ENCODE results near the gene KDM2A. TPM values are rescaled to one million over a fixed set of nuclear protein-coding genes. Genes with fewer than 3 reads are reported as not detected.

The KDM2A gene
- total RNA-seq, 4 donors from 2014 or later: 65.3 to 137 (median 81.2) TPM

- WGBS, 2 donors (ENCODE audit: low coverage in 1 of 2): 80 to 87% methylated on average over 1 to 8 of the region's 14 CpGs
- Histone ChIP-seq H3K36me3 (peaks cover 2 to 44% (median 24%) of the 10 kb centered on the region in 4 donors), H3K27ac (peak overlapping the region; percentile 95 to 98 (median 97)), H3K4me1 (peaks cover 38 to 58% (median 49%) of the 10 kb centered on the region in 4 donors), H3K27me3 (no peaks in the 10 kb centered on the region), H3K4me3 (peak overlapping the region in 1 of 4 donors; percentile 37), H3K9me3 (no peaks in the 10 kb centered on the region)
- no peak for DNase-seq
- TF ChIP-seq EP300 (IDR thresholded peaks at IDR 0.05; ENCODE audit: low read depth) (no peak), POLR2AphosphoS5 (IDR thresholded peaks at IDR 0.05) (no peak), POLR2A (IDR thresholded peaks at IDR 0.05) (no peak)
- TF ChIP-seq, protein P1, sequence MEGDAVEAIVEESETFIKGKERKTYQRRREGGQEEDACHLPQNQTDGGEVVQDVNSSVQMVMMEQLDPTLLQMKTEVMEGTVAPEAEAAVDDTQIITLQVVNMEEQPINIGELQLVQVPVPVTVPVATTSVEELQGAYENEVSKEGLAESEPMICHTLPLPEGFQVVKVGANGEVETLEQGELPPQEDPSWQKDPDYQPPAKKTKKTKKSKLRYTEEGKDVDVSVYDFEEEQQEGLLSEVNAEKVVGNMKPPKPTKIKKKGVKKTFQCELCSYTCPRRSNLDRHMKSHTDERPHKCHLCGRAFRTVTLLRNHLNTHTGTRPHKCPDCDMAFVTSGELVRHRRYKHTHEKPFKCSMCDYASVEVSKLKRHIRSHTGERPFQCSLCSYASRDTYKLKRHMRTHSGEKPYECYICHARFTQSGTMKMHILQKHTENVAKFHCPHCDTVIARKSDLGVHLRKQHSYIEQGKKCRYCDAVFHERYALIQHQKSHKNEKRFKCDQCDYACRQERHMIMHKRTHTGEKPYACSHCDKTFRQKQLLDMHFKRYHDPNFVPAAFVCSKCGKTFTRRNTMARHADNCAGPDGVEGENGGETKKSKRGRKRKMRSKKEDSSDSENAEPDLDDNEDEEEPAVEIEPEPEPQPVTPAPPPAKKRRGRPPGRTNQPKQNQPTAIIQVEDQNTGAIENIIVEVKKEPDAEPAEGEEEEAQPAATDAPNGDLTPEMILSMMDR (IDR thresholded peaks at IDR 0.05): no peak
- intact Hi-C loops (cut with DNase I; ENCODE audit: low total_unique reads): loop anchor here (10.0 kb wide), 1 partner anchor 644 kb away; the partner anchor contains the start of gene RBM4
- in situ Hi-C loops (cut with MboI; ENCODE audit: low pct_ligation_motif_present in 1 of 4, low pct_unique_long_range_greater_than_20kb in 1 of 4, low sequenced_read_pairs in 3 of 4): no loop called here
These were observed 159.3 kb downstream of the KDM2A start for GRCh38 chr11:67278135-67278938.

DNA sequence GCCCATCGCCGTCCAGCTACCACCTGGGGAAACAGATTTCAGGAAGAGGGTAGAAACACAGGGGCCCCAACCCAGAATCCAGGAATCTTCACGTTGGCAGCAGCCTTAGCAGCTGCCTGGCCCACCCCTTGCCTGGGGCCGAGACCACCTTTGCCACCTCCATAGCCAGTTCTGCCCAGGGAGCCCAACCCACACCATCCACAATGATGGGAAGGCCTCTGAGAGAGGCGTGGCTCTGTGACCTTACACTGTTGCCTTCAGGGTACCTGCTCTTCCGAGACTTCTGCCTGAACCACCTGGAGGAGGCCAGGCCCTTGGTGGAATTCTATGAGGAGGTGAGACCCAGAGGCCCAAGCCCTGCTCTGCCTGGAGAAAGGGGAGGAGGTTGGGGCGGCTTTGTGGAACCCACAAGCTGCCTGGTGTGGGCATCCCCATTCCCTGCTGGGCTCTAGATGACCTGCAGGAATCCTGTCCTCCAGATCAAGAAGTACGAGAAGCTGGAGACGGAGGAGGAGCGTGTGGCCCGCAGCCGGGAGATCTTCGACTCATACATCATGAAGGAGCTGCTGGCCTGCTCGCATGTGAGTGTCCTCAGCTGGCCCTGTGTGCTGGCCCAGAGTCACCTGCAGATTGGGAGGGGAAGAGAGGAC is 160.0 kb downstream of the KDM2A start:
- Histone ChIP-seq H3K9me3 (no peaks in the 10 kb centered on the region), H3K27ac (peak overlapping the region; percentile 95 to 98 (median 97)), H3K36me3 (peaks cover 2 to 51% (median 26%) of the 10 kb centered on the region in 4 donors), H3K27me3 (no peaks in the 10 kb centered on the region), H3K4me1 (peaks cover 33 to 51% (median 43%) of the 10 kb centered on the region in 4 donors), H3K4me3 (no peak overlapping the region)
- DNase-seq: no peak
- TF ChIP-seq POLR2A (IDR thresholded peaks at IDR 0.05) (no peak), EP300 (IDR thresholded peaks at IDR 0.05; ENCODE audit: low read depth) (no peak), POLR2AphosphoS5 (IDR thresholded peaks at IDR 0.05) (no peak)
- TF ChIP-seq, protein P1 (IDR thresholded peaks at IDR 0.05): no peak
- 81 to 100% methylated on average over 2 to 14 of the region's 14 CpGs for WGBS, 2 donors (ENCODE audit: low coverage in 1 of 2)
- in situ Hi-C loops (cut with MboI; ENCODE audit: low pct_ligation_motif_present in 1 of 4, low pct_unique_long_range_greater_than_20kb in 1 of 4, low sequenced_read_pairs in 3 of 4): no loop called here
- intact Hi-C loops (cut with DNase I; ENCODE audit: low total_unique reads): loop anchor here (10.0 kb wide), 1 partner anchor 644 kb away; the partner anchor contains the start of gene RBM4

DNA sequence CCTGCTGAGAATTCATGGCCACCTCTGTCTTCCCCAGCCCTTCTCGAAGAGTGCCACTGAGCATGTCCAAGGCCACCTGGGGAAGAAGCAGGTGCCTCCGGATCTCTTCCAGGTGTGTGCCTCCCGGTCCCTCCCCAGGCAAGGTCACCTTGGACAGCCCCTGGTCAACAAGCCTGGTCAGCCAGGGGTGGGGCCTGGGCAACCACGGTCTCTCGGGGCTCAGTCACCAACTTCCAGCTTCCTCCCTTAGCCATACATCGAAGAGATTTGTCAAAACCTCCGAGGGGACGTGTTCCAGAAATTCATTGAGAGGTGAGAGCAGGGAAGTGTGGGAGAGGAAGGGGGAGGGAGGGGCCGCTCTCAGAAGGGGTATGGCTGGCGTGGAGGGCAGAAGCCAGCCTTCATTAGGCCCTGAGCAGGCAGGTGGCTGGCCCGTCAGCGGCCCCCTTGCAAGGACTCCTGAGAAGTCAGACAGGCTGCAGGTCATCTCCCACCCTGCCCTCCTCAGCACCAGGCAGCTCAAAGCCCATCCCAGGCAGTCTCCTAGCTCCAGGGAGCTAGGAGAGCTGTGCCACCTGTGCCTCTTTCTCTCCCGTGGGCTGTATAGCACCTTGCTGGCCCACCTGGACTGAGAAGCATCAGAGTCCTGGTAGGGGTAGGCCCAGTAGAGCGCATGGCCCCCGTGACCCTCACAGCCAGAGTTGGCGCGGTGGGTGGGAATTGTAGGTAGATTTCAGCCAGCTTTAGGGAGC is 160.7 kb downstream of the KDM2A start:
- in situ Hi-C loops (cut with MboI; ENCODE audit: low pct_ligation_motif_present in 1 of 4, low pct_unique_long_range_greater_than_20kb in 1 of 4, low sequenced_read_pairs in 3 of 4): no loop called here
- 86% methylated on average over 17 of the region's 17 CpGs; no CpG with 5 or more reads in 1 of the 2 donors for WGBS, 2 donors (ENCODE audit: low coverage in 1 of 2)
- no peaks in the 10 kb centered on the region for H3K9me3 ChIP-seq
- H3K27ac ChIP-seq: peak overlapping the region in 3 of 4 donors; percentile 6 to 95 (median 31)
- intact Hi-C loops (cut with DNase I; ENCODE audit: low total_unique reads): loop anchor here (10.0 kb wide), 1 partner anchor 645 kb away; the partner anchor contains the start of gene RBM4
- H3K4me3 ChIP-seq: no peak overlapping the region
- no peak for DNase-seq
- H3K36me3 ChIP-seq: peaks cover 2 to 58% (median 29%) of the 10 kb centered on the region in 4 donors
- H3K27me3 ChIP-seq: no peaks in the 10 kb centered on the region
- TF ChIP-seq POLR2A (IDR thresholded peaks at IDR 0.05): no peak
- no peak for TF ChIP-seq POLR2AphosphoS5 (IDR thresholded peaks at IDR 0.05)
- TF ChIP-seq, protein P1 (IDR thresholded peaks at IDR 0.05): no peak
- peaks cover 33 to 44% (median 41%) of the 10 kb centered on the region in 4 donors for H3K4me1 ChIP-seq

Data from transverse colon (tissue), 4 donors.